Measurements from ENCODE around the gene ARL1.

GRCh38 chr12:101441461-101442224, 34.1 kb upstream of the ARL1 start:
- TF ChIP-seq CTCF (IDR thresholded peaks at IDR 0.05) (no peak), POLR2A (IDR thresholded peaks at IDR 0.05) (no peak), EP300 (IDR thresholded peaks at IDR 0.05) (no peak)

Measured in tibial nerve (tissue), 4 donors.